ENCODE data around the gene DOLK. TPM values are rescaled to one million over a fixed set of nuclear protein-coding genes. Genes with fewer than 3 reads are reported as not detected.
"Not testable (repeated sequence)": the region's sequence is repeated elsewhere in the genome, so short reads cannot be mapped to it uniquely, and the experiment has no call there.

Gene DOLK
- total RNA-seq, 1 donor from 2014 or later = 14.4 TPM

DNA sequence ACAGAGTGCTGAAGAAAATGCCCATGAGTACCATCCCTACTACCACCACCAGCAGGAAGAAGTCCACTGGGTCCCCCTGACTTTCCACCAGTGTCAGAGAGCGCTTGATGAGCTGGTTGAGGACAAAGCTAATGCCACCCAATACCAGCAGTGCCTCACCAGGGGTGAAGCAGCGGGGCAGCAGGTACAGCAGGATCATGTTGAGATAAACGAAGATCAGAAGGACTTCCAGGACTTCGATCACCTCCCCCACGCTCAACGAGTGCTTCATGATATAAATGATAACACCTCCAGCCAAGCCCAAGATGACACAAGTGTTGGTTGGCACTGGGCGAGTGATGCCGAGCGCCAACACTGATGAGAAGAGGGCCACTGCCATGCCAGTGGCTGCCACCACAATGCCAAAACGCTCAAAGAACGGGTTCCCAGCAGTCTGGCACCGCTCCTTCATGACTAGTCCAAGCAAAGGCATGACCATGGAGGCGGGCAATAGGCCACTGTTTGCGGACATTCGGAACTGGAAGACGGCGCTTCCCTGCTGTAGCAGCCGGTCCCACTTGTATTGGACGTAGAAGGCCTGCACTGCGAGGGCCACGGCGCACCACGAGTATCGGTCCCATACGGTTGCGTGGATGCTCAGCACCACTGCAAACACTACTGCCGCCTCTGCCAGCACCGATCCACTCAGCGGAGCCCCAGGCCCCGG lies 679 bp downstream of the DOLK start:
- ATAC-seq (peak; percentile 48 to 56), DNase-seq (no peak)
- no peaks in the 10 kb centered on the region for H3K9me3 ChIP-seq
- peak overlapping the region; percentile 91 for H3K27ac ChIP-seq
- H3K36me3 ChIP-seq = peaks cover 29% of the 10 kb centered on the region
- peak overlapping the region; percentile 74 for H3K4me3 ChIP-seq
- no peaks in the 10 kb centered on the region for H3K27me3 ChIP-seq (ENCODE audit: low read depth)
- peaks cover 40% of the 10 kb centered on the region for H3K4me1 ChIP-seq
- intact Hi-C loops (cut with DNase I) = no loop called here
- TF ChIP-seq, protein P1, sequence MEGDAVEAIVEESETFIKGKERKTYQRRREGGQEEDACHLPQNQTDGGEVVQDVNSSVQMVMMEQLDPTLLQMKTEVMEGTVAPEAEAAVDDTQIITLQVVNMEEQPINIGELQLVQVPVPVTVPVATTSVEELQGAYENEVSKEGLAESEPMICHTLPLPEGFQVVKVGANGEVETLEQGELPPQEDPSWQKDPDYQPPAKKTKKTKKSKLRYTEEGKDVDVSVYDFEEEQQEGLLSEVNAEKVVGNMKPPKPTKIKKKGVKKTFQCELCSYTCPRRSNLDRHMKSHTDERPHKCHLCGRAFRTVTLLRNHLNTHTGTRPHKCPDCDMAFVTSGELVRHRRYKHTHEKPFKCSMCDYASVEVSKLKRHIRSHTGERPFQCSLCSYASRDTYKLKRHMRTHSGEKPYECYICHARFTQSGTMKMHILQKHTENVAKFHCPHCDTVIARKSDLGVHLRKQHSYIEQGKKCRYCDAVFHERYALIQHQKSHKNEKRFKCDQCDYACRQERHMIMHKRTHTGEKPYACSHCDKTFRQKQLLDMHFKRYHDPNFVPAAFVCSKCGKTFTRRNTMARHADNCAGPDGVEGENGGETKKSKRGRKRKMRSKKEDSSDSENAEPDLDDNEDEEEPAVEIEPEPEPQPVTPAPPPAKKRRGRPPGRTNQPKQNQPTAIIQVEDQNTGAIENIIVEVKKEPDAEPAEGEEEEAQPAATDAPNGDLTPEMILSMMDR (IDR thresholded peaks at IDR 0.05) = no peak

DNA sequence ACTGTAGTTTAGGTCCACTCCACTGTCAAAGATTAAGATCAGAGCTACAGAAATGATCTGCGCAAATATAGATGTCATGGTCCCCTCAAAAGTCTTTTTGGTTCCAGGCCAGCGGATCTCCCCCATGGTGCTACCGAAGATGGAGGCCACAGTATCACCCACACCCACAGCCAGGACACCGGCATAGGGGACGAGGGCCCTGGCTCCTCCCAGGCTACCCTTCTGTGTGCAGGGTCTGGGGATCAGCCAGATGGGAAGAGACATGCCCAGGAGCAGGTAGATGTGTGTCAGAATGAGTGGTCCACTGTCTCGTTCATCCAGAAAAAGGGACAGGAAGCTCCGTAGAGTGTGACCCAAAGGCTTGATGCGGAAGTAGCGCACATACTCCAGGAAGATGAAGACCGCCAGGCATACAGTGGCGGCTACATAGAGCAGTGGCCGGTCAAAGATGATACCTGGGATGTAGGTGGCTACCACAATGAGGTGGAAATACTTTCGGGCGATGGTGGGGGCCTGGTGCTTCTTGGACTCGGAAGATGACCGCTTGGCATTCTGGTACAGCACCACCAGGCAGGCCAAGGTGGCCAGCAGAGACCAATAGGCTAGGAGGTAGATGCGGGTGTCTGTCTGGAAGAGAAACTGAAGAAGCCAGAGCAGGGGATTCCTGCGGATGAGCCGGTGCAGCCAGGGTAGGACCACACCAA lies 1.5 kb downstream of the DOLK start:
- H3K36me3 ChIP-seq = peaks cover 26% of the 10 kb centered on the region
- DNase-seq (no peak), ATAC-seq (no peak)
- H3K27me3 ChIP-seq (ENCODE audit: low read depth) = no peaks in the 10 kb centered on the region
- H3K4me3 ChIP-seq = peak overlapping the region; percentile 74
- no peak overlapping the region for H3K27ac ChIP-seq
- intact Hi-C loops (cut with DNase I) = no loop called here
- H3K4me1 ChIP-seq = peaks cover 47% of the 10 kb centered on the region
- no peaks in the 10 kb centered on the region for H3K9me3 ChIP-seq
- TF ChIP-seq, protein P1 (IDR thresholded peaks at IDR 0.05) = no peak

DNA sequence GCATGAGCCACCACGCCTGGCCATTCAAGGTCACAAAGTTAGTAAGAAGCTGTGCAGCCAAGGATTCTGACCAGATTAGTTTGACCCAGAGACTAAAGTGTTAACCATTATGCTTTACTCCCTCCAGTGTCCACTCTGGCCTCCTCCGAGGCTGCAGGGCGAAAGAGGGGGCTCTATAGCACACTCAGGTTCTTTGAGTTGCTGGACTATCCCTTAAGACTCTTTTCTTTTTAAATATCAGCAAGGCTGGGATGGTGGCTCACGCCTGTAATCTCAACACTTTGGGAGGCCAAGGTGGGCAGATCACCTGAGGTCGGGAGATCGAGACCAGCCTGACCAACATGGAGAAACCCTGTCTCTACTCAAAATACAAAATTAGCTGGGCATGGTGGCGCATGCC lies 2.4 kb downstream of the DOLK start:
- H3K9me3 ChIP-seq; H3K27ac ChIP-seq; H3K4me3 ChIP-seq; ATAC-seq; DNase-seq; H3K27me3 ChIP-seq (ENCODE audit: low read depth); intact Hi-C loops (cut with DNase I): not testable (repeated sequence)
- Histone ChIP-seq H3K4me1 (peaks cover 54% of the 10 kb centered on the region), H3K36me3 (peaks cover 17% of the 10 kb centered on the region)

DNA sequence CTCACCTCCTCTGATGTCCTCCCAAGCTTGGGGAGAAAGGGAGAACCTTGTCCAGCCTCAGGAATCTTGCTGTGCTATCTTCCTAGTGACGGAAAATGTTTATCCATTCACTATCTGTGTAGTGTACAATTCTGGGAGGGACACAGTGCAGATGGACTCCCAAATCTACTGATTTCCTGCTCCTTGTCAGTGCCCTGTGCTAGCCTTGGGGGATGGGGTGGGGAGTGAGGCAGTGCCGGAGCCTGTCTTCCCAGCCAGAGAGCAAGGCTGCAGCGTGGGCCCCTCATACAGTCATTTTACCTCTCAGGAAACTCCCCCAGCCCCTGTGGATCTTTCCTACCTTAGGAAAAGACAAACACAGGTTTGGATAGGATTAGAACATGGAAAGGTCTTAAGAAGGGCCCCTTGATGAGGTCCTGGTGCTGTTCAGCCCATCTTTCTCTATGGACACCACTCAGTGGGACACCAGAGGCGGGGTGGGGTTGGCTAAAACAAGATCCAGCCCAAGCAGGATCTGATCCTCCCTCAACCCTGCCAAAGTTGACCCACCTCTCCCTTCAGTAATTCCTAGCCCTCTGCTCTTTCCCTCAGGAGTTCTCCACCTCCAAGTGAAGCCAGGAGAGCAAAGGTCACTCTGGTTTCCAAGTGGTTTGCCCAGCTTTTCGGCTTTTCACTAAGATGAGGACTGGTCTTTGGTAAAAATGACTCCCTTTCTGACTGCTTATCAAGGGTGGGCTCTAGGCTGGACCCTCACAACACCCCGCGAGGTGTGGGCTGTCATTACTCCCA lies 3.4 kb downstream of the DOLK start:
- peak overlapping the region; percentile 64 for H3K27ac ChIP-seq
- no peak overlapping the region for H3K4me3 ChIP-seq
- intact Hi-C loops (cut with DNase I) = no loop called here
- H3K4me1 ChIP-seq = peaks cover 53% of the 10 kb centered on the region
- no peaks in the 10 kb centered on the region for H3K9me3 ChIP-seq
- ATAC-seq (no peak), DNase-seq (no peak)
- H3K27me3 ChIP-seq (ENCODE audit: low read depth) = no peaks in the 10 kb centered on the region
- peaks cover 13% of the 10 kb centered on the region for H3K36me3 ChIP-seq
- TF ChIP-seq, protein P1 (IDR thresholded peaks at IDR 0.05) = no peak

DNA sequence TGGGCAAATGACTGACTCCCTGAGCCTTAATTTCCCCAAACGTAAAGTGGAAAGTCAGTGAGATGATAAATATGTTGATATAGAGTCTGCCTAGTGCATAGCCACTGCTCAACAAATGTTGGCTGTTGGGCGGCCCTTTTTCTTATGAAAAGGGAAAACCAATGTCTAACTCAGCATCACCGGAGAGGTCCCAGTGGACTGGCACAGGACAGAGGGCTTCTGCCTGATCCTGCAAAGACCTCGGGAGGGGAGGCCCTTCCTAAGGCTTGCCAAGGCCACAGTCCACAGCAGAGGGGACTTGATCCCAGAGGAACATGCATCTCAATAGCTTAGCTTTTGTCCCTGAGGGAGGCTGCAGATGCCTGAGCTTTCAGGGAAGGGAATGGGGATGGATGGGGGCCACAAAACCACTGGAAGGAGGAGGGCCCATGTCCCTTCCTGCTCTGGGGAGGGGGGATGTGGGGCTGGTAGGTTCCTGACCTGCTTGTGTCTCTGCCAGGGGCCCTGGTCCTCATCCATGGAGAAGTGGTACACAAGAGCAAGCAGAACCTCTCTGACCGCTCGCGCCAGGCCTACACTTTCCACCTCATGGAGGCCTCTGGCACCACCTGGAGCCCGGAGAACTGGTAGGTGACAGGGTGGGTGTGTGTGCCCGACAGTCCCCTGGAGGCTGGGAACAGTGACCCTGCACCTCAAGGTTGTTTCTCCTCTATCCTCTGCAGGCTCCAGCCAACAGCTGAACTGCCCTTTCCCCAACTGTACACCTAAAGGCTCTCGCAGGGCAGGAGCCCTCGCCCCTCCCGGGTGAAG lies 6.3 kb downstream of the DOLK start:
- peak overlapping the region; percentile 53 for H3K27ac ChIP-seq
- H3K4me3 ChIP-seq = peak overlapping the region; percentile 24
- no peaks in the 10 kb centered on the region for H3K9me3 ChIP-seq
- intact Hi-C loops (cut with DNase I) = no loop called here
- no peak for ATAC-seq
- peaks cover 19% of the 10 kb centered on the region for H3K36me3 ChIP-seq
- TF ChIP-seq, protein P1 (IDR thresholded peaks at IDR 0.05) = no peak
- H3K4me1 ChIP-seq = peaks cover 37% of the 10 kb centered on the region
- no peaks in the 10 kb centered on the region for H3K27me3 ChIP-seq (ENCODE audit: low read depth)
- peak; percentile 4 for DNase-seq
